Measurements from ENCODE around the gene RNU2-63P. TPM values are rescaled to one million over a fixed set of nuclear protein-coding genes. Genes with fewer than 3 reads are reported as not detected.

RNU2-63P gene
- total and polyA plus RNA-seq, 2 donors (not counting 1 experiment from before 2014, with no cell fraction given) = 9.3 TPM; not detected in 1

GRCh38 chr2:88058191-88058590 is 41.8 kb upstream of the RNU2-63P start:
- Histone ChIP-seq H3K9ac (ENCODE audit: low read length) (no peak overlapping the region), H2AFZ (ENCODE audit: insufficient read depth, low read depth, low read length, poor library complexity, severe bottlenecking) (no peak overlapping the region), H3K4me3 (ENCODE audit: control extremely low read depth in 1 of 5, extremely low read depth in 1 of 5, insufficient read depth in 1 of 5, low read depth in 2 of 5, low read length in 4 of 5) (no peak overlapping the region), H3K36me3 (replicated peaks in 1 of 2; ENCODE audit: control extremely low read depth in 1 of 2, control insufficient read depth in 1 of 2, extremely low read depth in 1 of 2, insufficient read depth in 2 of 2, low read length in 1 of 2) (no peaks in the 10 kb centered on the region), H3K9me3 (ENCODE audit: control extremely low read depth in 1 of 3, control insufficient read depth in 2 of 3, insufficient read depth in 1 of 3, low read length in 2 of 3) (no peaks in the 10 kb centered on the region), H3K79me2 (ENCODE audit: control insufficient read depth, insufficient read depth, low read length) (peaks cover 26% of the 10 kb centered on the region), H3K27ac (ENCODE audit: low read length in 2 of 2) (no peak overlapping the region), H3K4me2 (replicated peaks; ENCODE audit: low read depth, low read length, poor library complexity, severe bottlenecking) (no peak overlapping the region), H4K20me1 (ENCODE audit: control insufficient read depth, insufficient read depth, low read length, poor library complexity, severe bottlenecking) (no peaks in the 10 kb centered on the region), H3K4me1 (ENCODE audit: control insufficient read depth in 2 of 2, insufficient read depth in 2 of 2, low read length in 2 of 2) (peaks cover 19 to 20% of the 10 kb centered on the region in 2 donors), H3K27me3 (replicated peaks in 1 of 4; ENCODE audit: control extremely low read depth in 1 of 4, control insufficient read depth in 3 of 4, insufficient read depth in 4 of 4, low read length in 3 of 4) (no peaks in the 10 kb centered on the region)
- WGBS (ENCODE audit: insufficient coverage) = 95% methylated on average over 5 of the region's 5 CpGs
- intact Hi-C loops (cut with micrococcal nuclease) = loop anchor here (10.0 kb wide), 1 partner anchor 567 kb away; the partner anchor contains the start of gene EIF2AK3
- POLR2A ChIA-PET = no interaction called here
- H3K27ac Mint-ChIP-seq = no peak overlapping the region
- H3K4me1 Mint-ChIP-seq = peaks cover 27% of the 10 kb centered on the region
- H3K4me3 Mint-ChIP-seq = no peak overlapping the region
- DNase-seq (no peak), ATAC-seq (ENCODE audit: low read depth) (no peak)
- no peaks in the 10 kb centered on the region for H3K9me3 Mint-ChIP-seq (ENCODE audit: insufficient read depth)
- no peaks in the 10 kb centered on the region for H3K27me3 Mint-ChIP-seq
- TF ChIP-seq CTCF (IDR thresholded peaks at IDR 0.05) (no peak), EZH2 (IDR thresholded peaks at IDR 0.05; ENCODE audit: borderline replicate concordance, insufficient read depth, low read depth, low read length, poor library complexity, severe bottlenecking) (no peak)
- CTCF ChIA-PET = no interaction called here

GRCh38 chr2:88057437-88057844 is 41.1 kb upstream of the RNU2-63P start:
- no peak for TF ChIP-seq EZH2 (IDR thresholded peaks at IDR 0.05; ENCODE audit: borderline replicate concordance, insufficient read depth, low read depth, low read length, poor library complexity, severe bottlenecking)
- TF ChIP-seq CTCF (IDR thresholded peaks at IDR 0.05) = no peak
- ATAC-seq (ENCODE audit: low read depth) (no peak), DNase-seq (no peak)
- Histone ChIP-seq H3K9me3 (ENCODE audit: control extremely low read depth in 1 of 3, control insufficient read depth in 2 of 3, insufficient read depth in 1 of 3, low read length in 2 of 3) (no peaks in the 10 kb centered on the region), H3K4me2 (replicated peaks; ENCODE audit: low read depth, low read length, poor library complexity, severe bottlenecking) (no peak overlapping the region), H4K20me1 (ENCODE audit: control insufficient read depth, insufficient read depth, low read length, poor library complexity, severe bottlenecking) (no peaks in the 10 kb centered on the region), H3K27me3 (replicated peaks in 1 of 4; ENCODE audit: control extremely low read depth in 1 of 4, control insufficient read depth in 3 of 4, insufficient read depth in 4 of 4, low read length in 3 of 4) (no peaks in the 10 kb centered on the region), H2AFZ (ENCODE audit: insufficient read depth, low read depth, low read length, poor library complexity, severe bottlenecking) (no peak overlapping the region), H3K4me1 (ENCODE audit: control insufficient read depth in 2 of 2, insufficient read depth in 2 of 2, low read length in 2 of 2) (peaks cover 20 to 22% of the 10 kb centered on the region in 2 donors), H3K36me3 (replicated peaks in 1 of 2; ENCODE audit: control extremely low read depth in 1 of 2, control insufficient read depth in 1 of 2, extremely low read depth in 1 of 2, insufficient read depth in 2 of 2, low read length in 1 of 2) (no peaks in the 10 kb centered on the region), H3K4me3 (ENCODE audit: control extremely low read depth in 1 of 5, extremely low read depth in 1 of 5, insufficient read depth in 1 of 5, low read depth in 2 of 5, low read length in 4 of 5) (no peak overlapping the region), H3K27ac (ENCODE audit: low read length in 2 of 2) (no peak overlapping the region), H3K9ac (ENCODE audit: low read length) (no peak overlapping the region), H3K79me2 (ENCODE audit: control insufficient read depth, insufficient read depth, low read length) (peaks cover 29% of the 10 kb centered on the region)
- 100% methylated on average over 1 of the region's 4 CpGs for WGBS (ENCODE audit: insufficient coverage)
- Mint-ChIP-seq H3K27me3 (no peaks in the 10 kb centered on the region), H3K4me1 (peaks cover 33% of the 10 kb centered on the region), H3K27ac (no peak overlapping the region), H3K4me3 (peak overlapping the region; percentile 4), H3K9me3 (ENCODE audit: insufficient read depth) (no peaks in the 10 kb centered on the region)
- intact Hi-C loops (cut with micrococcal nuclease) = loop anchor here (10.0 kb wide), 1 partner anchor 567 kb away; the partner anchor contains the start of gene EIF2AK3
- ChIA-PET POLR2A (no interaction called here), CTCF (no interaction called here)
